NB4 (cell line): ENCODE data around the gene BIN1.

ENCODE experiments used
- CTCF ChIP-seq: IDR thresholded peaks from one replicate; pipeline ENCODE4 v1.5.1; 2012; ENCODE audit warnings: low read depth, low read length
- MAX ChIP-seq: IDR thresholded peaks from 2 replicates; pipeline ENCODE4 v1.6.1; 2011; ENCODE audit warnings: low read depth, low read length

GRCh38 chr2:127117603-127118002, 10.6 kb upstream of the BIN1 start:
- no peak for TF ChIP-seq CTCF
- TF ChIP-seq MAX = no peak
